Activated naive CD4-positive, alpha-beta T cell treated with anti-CD3 and anti-CD28 coated beads, Interleukin-2, amount 50 U/mL, for 72 hours (primary cell): ENCODE results near the gene CYB5A. TPM values are rescaled to one million over a fixed set of nuclear protein-coding genes. Genes with fewer than 3 reads are reported as not detected.

ENCODE experiments used
- ATAC-seq, 2 donors: fragments of 150-1000 bp; cut with Tn5 transposase; 2 replicates each; pipeline ENCODE4 v1.10.0; 2021; ENCODE audit warnings: mild to moderate bottlenecking in 2 of 2, moderate library complexity in 2 of 2
- DNase-seq, 2 donors: peaks; one replicate each; pipeline ENCODE4 v3.0.0; 2021 to 2022; ENCODE audit warnings: low spot score in 2 of 2
- H3K27ac Mint-ChIP-seq, 2 donors: one replicate each; pipeline ENCODE4 v1.8.0; 2022; ENCODE audit warnings: mild to moderate bottlenecking in 2 of 2, mixed read lengths in 2 of 2
- H3K36me3 Mint-ChIP-seq, 2 donors: one replicate each; pipeline ENCODE4 v1.8.0; 2022; ENCODE audit warnings: mixed read lengths in 2 of 2
- H3K9me3 Mint-ChIP-seq, 2 donors: one replicate each; pipeline ENCODE4 v1.8.0; 2022; ENCODE audit warnings: mixed read lengths in 2 of 2
- total RNA-seq, 2 donors: library from RNA; stranded (reverse); gene quantifications; one replicate each; pipeline ENCODE4 v1.2.3, GENCODE V29; 2022

The CYB5A gene
- total RNA-seq, 2 donors from 2014 or later = 44.5 to 57.1 TPM

- DNase-seq = no peak
- H3K36me3 Mint-ChIP-seq = no peaks in the 10 kb centered on the region
- H3K9me3 Mint-ChIP-seq = no peaks in the 10 kb centered on the region
- no peak for ATAC-seq
- H3K27ac Mint-ChIP-seq = no peak overlapping the region
These were observed 49.2 kb downstream of the CYB5A start for GRCh38 chr18:74242438-74243096.

GRCh38 chr18:74241970-74242369 lies 49.8 kb downstream of the CYB5A start:
- no peak for DNase-seq
- no peaks in the 10 kb centered on the region for H3K9me3 Mint-ChIP-seq
- H3K27ac Mint-ChIP-seq = no peak overlapping the region
- no peaks in the 10 kb centered on the region for H3K36me3 Mint-ChIP-seq
- ATAC-seq = no peak

GRCh38 chr18:74241426-74241825 lies 50.3 kb downstream of the CYB5A start:
- Mint-ChIP-seq H3K9me3 (no peaks in the 10 kb centered on the region), H3K27ac (no peak overlapping the region), H3K36me3 (no peaks in the 10 kb centered on the region)
- ATAC-seq (no peak), DNase-seq (no peak)

- Mint-ChIP-seq H3K36me3 (no peaks in the 10 kb centered on the region), H3K27ac (no peak overlapping the region), H3K9me3 (no peaks in the 10 kb centered on the region)
- ATAC-seq (no peak), DNase-seq (no peak)
These were observed 52.2 kb downstream of the CYB5A start for GRCh38 chr18:74239567-74239966.

DNA sequence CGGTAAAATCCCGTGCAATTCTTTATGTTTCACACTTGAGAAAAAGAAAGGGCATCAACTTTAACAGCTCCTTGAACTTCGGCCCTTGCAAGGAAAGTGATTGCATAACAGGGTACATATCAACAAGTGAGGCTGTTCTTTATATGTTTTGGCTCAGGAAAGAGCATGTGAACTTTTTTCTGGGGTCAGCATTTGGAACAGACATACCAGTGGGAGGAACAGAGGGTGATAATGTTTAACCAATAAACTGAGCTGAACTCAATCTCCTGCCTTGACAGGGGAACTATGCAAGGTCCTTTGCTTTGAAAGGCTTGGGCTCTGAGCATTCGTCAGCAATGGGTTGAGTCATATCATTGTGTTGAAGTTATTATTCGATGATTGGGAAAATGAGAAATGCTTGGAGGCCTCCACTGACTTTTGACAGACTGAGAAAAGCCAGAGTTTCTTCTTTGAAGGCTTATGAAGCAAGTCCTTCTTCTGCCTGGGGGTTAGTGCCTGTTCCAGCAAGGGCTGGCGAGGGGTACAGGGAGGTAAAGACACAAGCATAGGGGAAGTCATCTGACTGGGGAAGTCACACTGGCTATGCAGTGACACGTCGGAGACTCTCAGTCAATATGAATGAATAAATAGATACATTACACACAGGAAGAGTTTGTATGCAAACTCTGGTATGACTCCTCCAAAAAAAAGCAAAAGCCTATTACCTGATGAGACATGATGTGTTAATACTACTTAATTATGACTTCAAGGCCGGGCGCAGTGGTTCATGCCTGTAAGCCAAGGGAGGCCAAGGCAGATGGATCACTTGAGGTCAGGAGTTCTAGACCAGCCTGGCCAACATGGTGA lies 57.2 kb downstream of the CYB5A start:
- Mint-ChIP-seq H3K36me3 (no peaks in the 10 kb centered on the region), H3K27ac (no peak overlapping the region), H3K9me3 (no peaks in the 10 kb centered on the region)
- no peak for ATAC-seq
- DNase-seq = no peak

DNA sequence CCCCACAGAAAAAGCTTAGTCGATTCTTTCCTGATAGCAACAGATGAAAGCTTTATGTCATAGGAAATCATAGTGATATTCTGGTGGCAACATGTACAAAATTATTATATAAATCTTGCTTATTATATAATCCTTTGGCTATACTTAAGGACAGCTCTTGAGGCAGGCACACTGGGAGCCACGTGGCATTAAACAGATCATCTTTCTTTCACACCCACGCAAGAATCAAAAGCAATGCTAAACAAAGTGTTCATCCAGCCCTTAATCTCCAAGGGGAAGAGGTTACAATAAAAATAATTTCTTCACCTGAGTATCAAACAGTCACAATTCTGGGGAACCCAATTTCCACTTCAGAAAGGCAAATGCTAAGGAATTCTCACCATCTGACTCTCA lies 57.8 kb downstream of the CYB5A start:
- DNase-seq (no peak), ATAC-seq (no peak)
- H3K36me3 Mint-ChIP-seq = no peaks in the 10 kb centered on the region
- H3K27ac Mint-ChIP-seq = no peak overlapping the region
- no peaks in the 10 kb centered on the region for H3K9me3 Mint-ChIP-seq

- DNase-seq = no peak
- ATAC-seq = no peak
These were observed 60.6 kb downstream of the CYB5A start for GRCh38 chr18:74230922-74231714.

GRCh38 chr18:74229891-74230290 lies 61.9 kb downstream of the CYB5A start:
- no peak overlapping the region for H3K27ac Mint-ChIP-seq
- H3K9me3 Mint-ChIP-seq = no peaks in the 10 kb centered on the region
- no peak for DNase-seq
- no peaks in the 10 kb centered on the region for H3K36me3 Mint-ChIP-seq
- ATAC-seq = no peak

More at GRCh38 chr18:74230922-74231714, 60.6 kb downstream of the CYB5A start:
- Mint-ChIP-seq H3K36me3 (no peaks in the 10 kb centered on the region), H3K9me3 (no peaks in the 10 kb centered on the region), H3K27ac (peak overlapping the region in 1 of 2 donors; percentile 93)

GRCh38 chr18:74229005-74229404 lies 62.8 kb downstream of the CYB5A start:
- no peaks in the 10 kb centered on the region for H3K36me3 Mint-ChIP-seq
- no peak for DNase-seq

GRCh38 chr18:74228312-74228711 lies 63.5 kb downstream of the CYB5A start:
- Mint-ChIP-seq H3K27ac (no peak overlapping the region), H3K9me3 (no peaks in the 10 kb centered on the region), H3K36me3 (no peaks in the 10 kb centered on the region)
- ATAC-seq (no peak), DNase-seq (no peak)

More at GRCh38 chr18:74229005-74229404, 62.8 kb downstream of the CYB5A start:
- no peak overlapping the region for H3K27ac Mint-ChIP-seq
- ATAC-seq = no peak
- H3K9me3 Mint-ChIP-seq = no peaks in the 10 kb centered on the region

GRCh38 chr18:74226666-74227065 lies 65.1 kb downstream of the CYB5A start:
- DNase-seq (no peak), ATAC-seq (no peak)
- Mint-ChIP-seq H3K36me3 (no peaks in the 10 kb centered on the region), H3K27ac (no peak overlapping the region), H3K9me3 (no peaks in the 10 kb centered on the region)

GRCh38 chr18:74226156-74226555 lies 65.6 kb downstream of the CYB5A start:
- Mint-ChIP-seq H3K36me3 (no peaks in the 10 kb centered on the region), H3K9me3 (no peaks in the 10 kb centered on the region), H3K27ac (no peak overlapping the region)
- no peak for ATAC-seq
- DNase-seq = no peak

DNA sequence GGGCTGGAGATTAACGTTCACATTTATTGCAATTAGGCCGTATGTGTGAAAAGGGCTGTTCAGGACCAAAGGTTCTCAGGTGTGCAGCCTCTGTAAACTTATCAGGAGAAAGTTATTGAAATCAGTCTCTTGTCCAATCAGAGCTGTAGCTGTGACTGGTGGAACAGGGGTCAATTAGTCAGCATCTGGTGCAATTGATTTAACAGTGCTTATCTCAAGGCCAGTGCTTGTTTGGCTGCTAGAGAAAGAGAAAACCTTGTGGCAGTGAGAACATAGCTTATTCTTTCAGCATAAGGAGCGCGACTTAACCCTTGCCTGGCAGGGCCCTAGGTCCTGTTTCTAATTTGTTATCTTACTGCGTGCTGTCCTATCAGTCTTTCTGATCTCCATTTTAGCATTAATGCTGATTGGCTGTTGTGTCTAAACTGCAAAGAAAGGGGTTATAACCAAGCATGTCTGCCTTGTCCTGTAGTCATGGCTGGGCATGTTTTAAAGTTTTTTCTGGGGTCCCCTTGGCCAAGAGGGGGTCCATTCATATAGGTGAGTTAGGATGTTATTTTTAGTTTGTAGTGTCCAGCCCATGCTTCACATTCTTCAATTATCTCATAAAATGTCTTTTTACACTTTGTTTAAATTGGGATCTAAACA lies 66.4 kb downstream of the CYB5A start:
- DNase-seq (no peak), ATAC-seq (no peak)
- H3K9me3 Mint-ChIP-seq = no peaks in the 10 kb centered on the region
- no peaks in the 10 kb centered on the region for H3K36me3 Mint-ChIP-seq
- H3K27ac Mint-ChIP-seq = no peak overlapping the region

DNA sequence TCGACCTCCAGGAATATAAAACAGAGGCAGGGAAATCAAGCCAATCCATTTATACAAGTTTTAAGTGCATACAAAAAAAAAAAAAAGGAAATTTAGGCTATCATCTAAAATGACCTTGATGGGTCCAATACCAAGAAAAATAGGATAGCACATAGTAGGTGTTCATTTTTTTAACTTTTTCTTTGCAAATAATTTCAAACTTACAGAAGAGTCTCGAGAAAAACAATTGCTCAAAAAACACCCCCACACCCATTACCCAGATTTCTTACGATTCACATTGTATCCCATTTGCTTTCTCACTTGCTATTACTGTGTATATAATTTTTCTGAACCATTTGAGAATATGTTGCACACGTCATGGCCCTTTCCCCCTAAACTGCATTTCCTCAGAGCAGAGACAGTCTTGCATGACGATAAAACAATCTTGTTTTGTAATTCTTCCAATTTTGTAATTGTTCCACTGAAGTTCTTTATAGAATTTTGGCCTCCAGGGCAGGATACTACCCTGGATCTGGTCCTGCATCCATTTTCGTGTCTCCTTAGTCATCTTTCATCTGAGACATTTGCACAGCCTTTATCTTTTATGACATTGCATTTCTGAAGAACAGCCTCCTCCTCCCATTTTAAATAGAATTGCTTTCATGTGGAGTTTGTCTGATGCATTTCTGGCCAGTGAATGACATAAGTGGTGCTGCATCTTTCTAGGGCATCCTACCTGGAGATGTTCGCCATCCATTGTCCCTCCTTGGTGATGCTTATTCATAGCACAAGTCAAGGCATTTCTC lies 68.9 kb downstream of the CYB5A start:
- DNase-seq = no peak
- ATAC-seq = no peak
- Mint-ChIP-seq H3K36me3 (no peaks in the 10 kb centered on the region), H3K9me3 (no peaks in the 10 kb centered on the region), H3K27ac (no peak overlapping the region)

DNA sequence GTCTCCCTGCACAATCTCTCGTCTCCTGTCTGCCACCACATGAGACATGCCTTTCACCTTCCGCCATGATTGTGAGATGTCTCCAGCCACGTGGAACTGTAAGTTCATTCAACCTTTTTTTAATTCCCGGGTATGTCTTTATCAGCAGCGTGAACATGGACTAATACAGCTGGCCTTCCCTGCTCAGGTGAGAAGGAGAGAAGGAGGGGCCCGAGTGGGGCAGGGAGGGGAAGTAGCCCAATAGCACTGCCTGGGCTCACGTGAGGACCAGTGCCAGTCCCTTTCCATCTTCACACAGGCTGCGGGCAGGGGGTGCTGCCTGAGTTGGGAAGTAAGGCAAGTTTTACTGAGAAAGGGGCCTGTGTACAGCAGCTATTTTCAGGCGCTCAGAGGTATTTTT lies 70.7 kb downstream of the CYB5A start:
- Mint-ChIP-seq H3K9me3 (no peaks in the 10 kb centered on the region), H3K27ac (no peak overlapping the region), H3K36me3 (no peaks in the 10 kb centered on the region)
- no peak for DNase-seq
- ATAC-seq = no peak

GRCh38 chr18:74219056-74219455 lies 72.7 kb downstream of the CYB5A start:
- ATAC-seq (no peak), DNase-seq (no peak)
- no peaks in the 10 kb centered on the region for H3K9me3 Mint-ChIP-seq
- no peaks in the 10 kb centered on the region for H3K36me3 Mint-ChIP-seq
- no peak overlapping the region for H3K27ac Mint-ChIP-seq
